Measurements from ENCODE around the gene EXOC6B.

- no peak for TF ChIP-seq CTCF (IDR thresholded peaks at IDR 0.05)
- TF ChIP-seq POLR2A (IDR thresholded peaks at IDR 0.05): no peak
Measured at GRCh38 chr2:72457801-72458516, 367.9 kb downstream of the EXOC6B start.
